GM12878 (cell line): Measurements from ENCODE around the gene RAB8A. TPM values are rescaled to one million over a fixed set of nuclear protein-coding genes. Genes with fewer than 3 reads are reported as not detected.

ENCODE experiments used
- BCL3 ChIP-seq: IDR thresholded peaks from 2 replicates; pipeline ENCODE4 v1.6.1; 2011; ENCODE audit warnings: borderline replicate concordance, low read depth, mild to moderate bottlenecking, moderate library complexity, low read length; ENCODE audit not compliant: insufficient read depth, poor library complexity, severe bottlenecking
- BHLHE40 ChIP-seq, 2 experiments: fragments of 450-650 bp in 1 of 2; IDR thresholded peaks; 2 replicates each; pipeline ENCODE4 v1.6.1; 2011 to 2017; ENCODE audit warnings: low read depth in 2 of 2, borderline replicate concordance in 1 of 2, improper control_type of control experiment in 1 of 2, low read length in 1 of 2, mild to moderate bottlenecking in 1 of 2
- CHD1 ChIP-seq: IDR thresholded peaks from 2 replicates; pipeline ENCODE4 v1.6.1; 2012; ENCODE audit warnings: low read depth, low read length, improper control_type of control experiment
- CHD4 ChIP-seq: fragments of 200-600 bp; sonication (generic); IDR thresholded peaks from 2 replicates; pipeline ENCODE4 v1.6.1; 2016; ENCODE audit warnings: mild to moderate bottlenecking
- HDAC2 ChIP-seq: fragments of 200-600 bp; sonication (generic); IDR thresholded peaks from 2 replicates; pipeline ENCODE4 v1.6.1; 2017
- IRF3 ChIP-seq: fragments of 450-650 bp; IDR thresholded peaks from 2 replicates; pipeline ENCODE4 v1.6.1; 2014; ENCODE audit warnings: mild to moderate bottlenecking
- IRF4 ChIP-seq: IDR thresholded peaks from 2 replicates; pipeline ENCODE4 v1.6.1; 2011; ENCODE audit warnings: low read depth, low read length
- NBN ChIP-seq: fragments of 450-650 bp; IDR thresholded peaks from 2 replicates; pipeline ENCODE4 v1.6.1; 2016
- NR2C2 ChIP-seq: IDR thresholded peaks from 2 replicates; pipeline ENCODE4 v1.6.1; 2011; ENCODE audit warnings: borderline replicate concordance, low read depth; ENCODE audit not compliant: control insufficient read depth, insufficient read length
- NR2F1 ChIP-seq: fragments of 450-650 bp; conservative IDR thresholded peaks from 2 replicates; pipeline ENCODE4 v1.6.1; 2017; ENCODE audit warnings: mild to moderate bottlenecking
- RAD51 ChIP-seq: fragments of 450-650 bp; IDR thresholded peaks from 2 replicates; pipeline ENCODE4 v1.6.1; 2016; ENCODE audit warnings: moderate library complexity, mild to moderate bottlenecking, inconsistent platforms
- RCOR1 ChIP-seq: conservative IDR thresholded peaks from 2 replicates; pipeline ENCODE4 v1.6.1; 2012; ENCODE audit warnings: low read depth, low read length, improper control_type of control experiment
- RELB ChIP-seq: fragments of 450-650 bp; IDR thresholded peaks from 2 replicates; pipeline ENCODE4 v1.6.1; 2017; ENCODE audit warnings: low read depth, mild to moderate bottlenecking, moderate library complexity
- SMARCA5 ChIP-seq: fragments of 450-650 bp; IDR thresholded peaks from 2 replicates; pipeline ENCODE4 v1.6.1; 2017; ENCODE audit warnings: mild to moderate bottlenecking
- SPI1 ChIP-seq: IDR thresholded peaks from 2 replicates; pipeline ENCODE4 v1.6.1; 2011; ENCODE audit warnings: low read depth, mild to moderate bottlenecking, low read length, moderate library complexity, borderline replicate concordance; ENCODE audit not compliant: insufficient read depth
- SUPT20H ChIP-seq: IDR thresholded peaks from 2 replicates; pipeline ENCODE4 v1.6.1; 2011; ENCODE audit warnings: low read depth, mild to moderate bottlenecking, low read length, moderate library complexity, borderline replicate concordance; ENCODE audit not compliant: control insufficient read depth
- SUZ12 ChIP-seq: fragments of 200-600 bp; sonication (generic); IDR thresholded peaks from one replicate; pipeline ENCODE4 v1.6.1; 2018; ENCODE audit warnings: antibody characterized with exemption, mild to moderate bottlenecking; ENCODE audit not compliant: unreplicated experiment
- TCF12 ChIP-seq: IDR thresholded peaks from 2 replicates; pipeline ENCODE4 v1.6.1; 2011; ENCODE audit warnings: low read depth, mild to moderate bottlenecking, low read length
- ZBTB4 ChIP-seq: fragments of 450-650 bp; formaldehyde crosslinking; IDR thresholded peaks from 2 replicates; pipeline ENCODE4 v1.4.0; 2022; ENCODE audit warnings: mild to moderate bottlenecking, moderate library complexity
- ZNF687 ChIP-seq: fragments of 450-650 bp; IDR thresholded peaks from 2 replicates; pipeline ENCODE4 v1.6.1; 2017; ENCODE audit warnings: mild to moderate bottlenecking, moderate library complexity
- polyA plus RNA-seq, 11 experiments: library from polyadenylated mRNA; depleted of rRNA in 4 of 11; unstranded in 6 of 11; stranded (reverse) in 5 of 11; fragments of >200 nt; fragmentation: Nextera tagmentation in 4 of 11; fragmentation: Illumina TruSeq in 1 of 11; extraction: Ambion mirVana in 4 of 11; extraction: Trizol in 1 of 11; gene quantifications; 1 replicate in 1 of 11; 2 replicates in 10 of 11; pipeline versions ENCODE4 v1.2.1 to v1.2.3, GENCODE V29; 2011 to 2016; ENCODE audit warnings: inconsistent platforms in 2 of 11, missing spikeins in 2 of 11, low read depth in 1 of 11
- total RNA-seq, 4 experiments: library from RNA; depleted of rRNA in 3 of 4; stranded (reverse); fragments of >200 nt in 3 of 4; fragmentation: Illumina TruSeq in 1 of 4; extraction: Trizol in 1 of 4; gene quantifications; 2 replicates each; pipeline versions ENCODE4 v1.2.1 to v1.2.3, GENCODE V29; 2013 to 2021

Gene RAB8A
- total and polyA plus RNA-seq, 10 of the 15 experiments (the other 5 are each of a cell fraction or from before 2014, with no cell fraction given): 23.9 to 314 (median 185) TPM

- TF ChIP-seq ZNF687: peak; percentile 73
- peak; percentile 45; the same call in 1 of the 2 replicates for TF ChIP-seq RAD51
- TF ChIP-seq IRF4: peak; percentile 51; the same call in 1 of the 2 replicates
- peak; percentile 20 for TF ChIP-seq BCL3
- TF ChIP-seq HDAC2: no peak
- peak; percentile 100 for TF ChIP-seq SMARCA5
- TF ChIP-seq NR2C2: no peak
- no peak for TF ChIP-seq SUZ12
- TF ChIP-seq SPI1: no peak; the same call in 1 of the 2 replicates
- TF ChIP-seq RELB: no peak
- TF ChIP-seq NBN: 0 out of 2 replicates have a peak, but pooled peaks have one; percentile 52
- peak in 1 of 2 experiments; percentile 72; a peak in 2 of 4 replicates for TF ChIP-seq BHLHE40 (IDR thresholded peaks at IDR 0.05; ENCODE audit: borderline replicate concordance in 1 of 2, low read depth in 2 of 2, low read length in 1 of 2)
- TF ChIP-seq SUPT20H: no peak
- TF ChIP-seq RCOR1: no peak
- peak; percentile 66 for TF ChIP-seq CHD4
- no peak for TF ChIP-seq IRF3
- peak; percentile 96 for TF ChIP-seq NR2F1
- no peak for TF ChIP-seq ZBTB4 (CRISPR knock-in tag)
- TF ChIP-seq TCF12: peak; percentile 89
- TF ChIP-seq CHD1: no peak
Measured at GRCh38 chr19:16141043-16141442, 29.4 kb downstream of the RAB8A start (continued).
